Fibroblast of the aortic adventitia (primary cell): Measurements from ENCODE around the gene FARS2. TPM values are rescaled to one million over a fixed set of nuclear protein-coding genes. Genes with fewer than 3 reads are reported as not detected.

Source experiments
- DNase-seq: peaks from one replicate; pipeline ENCODE4 v3.0.0-alpha.2; 2010; ENCODE audit warnings: low read depth
- H3K4me3 ChIP-seq: 2 replicates; pipeline ENCODE4 v1.5.1; 2011; ENCODE audit warnings: low read depth, mild to moderate bottlenecking, control low read depth, low read length, moderate library complexity
- total RNA-seq: library from RNA; depleted of rRNA; stranded (reverse); fragments of >200 nt; gene quantifications from 2 replicates; pipeline ENCODE4 v1.2.3, GENCODE V29; 2012; ENCODE audit warnings: low replicate concordance
- TF ChIP-seq, protein P1 (sequence below): IDR thresholded peaks from 2 replicates; pipeline ENCODE4 v1.5.1; 2011; ENCODE audit warnings: mild to moderate bottlenecking, low read length, control low read depth, inconsistent platforms; ENCODE audit not compliant: insufficient read depth

Gene FARS2
- total RNA-seq, 1 donor = 25.5 TPM

DNA sequence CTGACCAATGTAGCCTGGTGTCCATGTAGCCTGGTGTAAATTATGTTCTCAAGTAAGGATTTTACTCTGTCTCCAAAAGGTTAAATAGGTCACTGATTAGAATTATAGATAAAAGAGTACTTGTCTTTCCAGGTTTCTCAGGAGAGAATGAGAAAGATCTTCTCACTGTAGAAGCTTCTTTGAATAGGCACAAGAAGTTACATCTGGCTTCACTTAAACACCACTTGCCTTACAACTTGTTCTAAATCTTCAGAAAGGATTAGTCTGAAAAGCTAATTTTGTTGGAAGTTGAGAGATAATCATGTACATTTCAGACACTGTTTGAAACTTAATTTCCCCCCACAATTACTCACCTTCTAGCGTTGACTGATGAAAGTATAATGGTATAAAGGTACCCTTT, 275.3 kb downstream of the FARS2 start:
- TF ChIP-seq, protein P1, sequence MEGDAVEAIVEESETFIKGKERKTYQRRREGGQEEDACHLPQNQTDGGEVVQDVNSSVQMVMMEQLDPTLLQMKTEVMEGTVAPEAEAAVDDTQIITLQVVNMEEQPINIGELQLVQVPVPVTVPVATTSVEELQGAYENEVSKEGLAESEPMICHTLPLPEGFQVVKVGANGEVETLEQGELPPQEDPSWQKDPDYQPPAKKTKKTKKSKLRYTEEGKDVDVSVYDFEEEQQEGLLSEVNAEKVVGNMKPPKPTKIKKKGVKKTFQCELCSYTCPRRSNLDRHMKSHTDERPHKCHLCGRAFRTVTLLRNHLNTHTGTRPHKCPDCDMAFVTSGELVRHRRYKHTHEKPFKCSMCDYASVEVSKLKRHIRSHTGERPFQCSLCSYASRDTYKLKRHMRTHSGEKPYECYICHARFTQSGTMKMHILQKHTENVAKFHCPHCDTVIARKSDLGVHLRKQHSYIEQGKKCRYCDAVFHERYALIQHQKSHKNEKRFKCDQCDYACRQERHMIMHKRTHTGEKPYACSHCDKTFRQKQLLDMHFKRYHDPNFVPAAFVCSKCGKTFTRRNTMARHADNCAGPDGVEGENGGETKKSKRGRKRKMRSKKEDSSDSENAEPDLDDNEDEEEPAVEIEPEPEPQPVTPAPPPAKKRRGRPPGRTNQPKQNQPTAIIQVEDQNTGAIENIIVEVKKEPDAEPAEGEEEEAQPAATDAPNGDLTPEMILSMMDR = no peak
- DNase-seq = no peak
- no peak overlapping the region for H3K4me3 ChIP-seq

DNA sequence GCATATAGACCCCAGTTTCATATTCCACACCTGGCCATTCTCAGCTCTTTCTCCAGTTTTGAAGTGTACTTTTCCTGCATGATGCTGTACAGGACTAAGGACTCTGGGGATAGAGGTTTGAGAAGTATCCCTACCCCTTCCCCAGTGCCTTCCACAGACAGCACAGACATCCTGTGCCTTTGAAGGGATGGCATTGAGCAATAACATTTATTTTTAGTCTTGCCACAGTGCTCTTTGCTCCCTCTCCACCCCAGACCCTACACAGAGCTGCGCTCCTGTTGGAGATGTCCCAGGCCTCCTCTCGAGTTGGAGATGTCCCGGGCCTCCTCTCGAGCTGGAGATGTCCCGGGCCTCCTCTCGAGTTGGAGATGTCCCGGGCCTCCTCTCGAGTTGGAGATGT, 275.8 kb downstream of the FARS2 start:
- no peak for DNase-seq
- H3K4me3 ChIP-seq = no peak overlapping the region
- TF ChIP-seq, protein P1 = no peak

DNA sequence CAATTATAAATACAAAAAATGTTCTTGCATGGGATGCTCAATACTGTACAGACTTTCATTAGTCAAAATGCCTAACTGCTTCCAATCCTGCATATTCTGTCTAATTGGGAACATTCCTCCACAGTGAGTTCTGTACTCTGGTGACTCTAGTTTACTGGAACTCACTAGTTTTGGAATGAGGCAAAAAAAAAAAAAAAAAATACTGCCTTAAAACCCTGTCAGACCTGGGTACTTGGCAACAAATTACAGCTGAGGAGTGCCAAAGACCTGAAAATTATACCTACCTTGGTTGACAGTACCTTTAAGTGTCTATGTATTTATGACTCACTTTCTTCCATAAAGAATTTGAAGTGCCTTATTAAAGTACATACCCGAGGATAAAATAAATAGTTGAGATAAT, 276.7 kb downstream of the FARS2 start:
- DNase-seq = peak; percentile 62
- no peak overlapping the region for H3K4me3 ChIP-seq
- TF ChIP-seq, protein P1 = no peak

DNA sequence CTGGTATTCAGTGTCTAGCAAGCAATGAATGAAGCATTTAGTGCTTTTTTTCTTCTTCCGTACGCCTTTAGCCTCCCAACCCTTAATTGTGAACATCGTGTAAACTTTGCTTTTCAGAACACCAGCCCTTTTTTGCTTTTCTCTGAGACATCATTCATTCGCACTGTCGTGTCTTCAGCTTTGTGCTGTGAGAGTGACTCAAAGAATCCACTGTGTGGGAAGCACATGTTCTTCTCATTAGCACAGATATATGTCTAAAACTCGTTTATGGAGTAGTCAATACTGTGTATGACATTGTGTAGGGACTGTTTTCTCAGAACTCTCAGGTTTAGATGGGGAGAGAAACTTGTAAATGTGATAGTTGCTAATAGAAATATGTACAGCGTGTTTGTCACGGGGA, 279.1 kb downstream of the FARS2 start:
- no peak for DNase-seq
- TF ChIP-seq, protein P1 = no peak
- no peak overlapping the region for H3K4me3 ChIP-seq

DNA sequence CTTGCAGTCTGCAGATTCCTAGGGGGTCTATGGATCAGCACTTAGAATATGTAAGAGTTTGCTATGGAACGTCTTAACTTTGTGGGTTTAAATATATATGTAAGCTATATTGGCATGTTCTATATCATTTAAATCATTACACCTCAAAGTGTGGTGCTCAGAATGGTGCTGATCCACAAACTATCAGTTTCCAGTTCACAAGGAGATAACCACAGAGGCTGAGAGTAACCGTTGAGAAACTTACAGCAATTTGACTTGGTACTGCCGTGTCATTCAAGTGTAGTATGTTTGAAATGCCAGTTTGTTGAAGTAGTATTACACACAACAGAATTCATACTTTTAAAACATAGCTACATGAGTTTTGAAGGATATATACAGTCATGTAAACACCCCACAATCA, 279.7 kb downstream of the FARS2 start:
- no peak overlapping the region for H3K4me3 ChIP-seq
- TF ChIP-seq, protein P1 = no peak
- no peak for DNase-seq

DNA sequence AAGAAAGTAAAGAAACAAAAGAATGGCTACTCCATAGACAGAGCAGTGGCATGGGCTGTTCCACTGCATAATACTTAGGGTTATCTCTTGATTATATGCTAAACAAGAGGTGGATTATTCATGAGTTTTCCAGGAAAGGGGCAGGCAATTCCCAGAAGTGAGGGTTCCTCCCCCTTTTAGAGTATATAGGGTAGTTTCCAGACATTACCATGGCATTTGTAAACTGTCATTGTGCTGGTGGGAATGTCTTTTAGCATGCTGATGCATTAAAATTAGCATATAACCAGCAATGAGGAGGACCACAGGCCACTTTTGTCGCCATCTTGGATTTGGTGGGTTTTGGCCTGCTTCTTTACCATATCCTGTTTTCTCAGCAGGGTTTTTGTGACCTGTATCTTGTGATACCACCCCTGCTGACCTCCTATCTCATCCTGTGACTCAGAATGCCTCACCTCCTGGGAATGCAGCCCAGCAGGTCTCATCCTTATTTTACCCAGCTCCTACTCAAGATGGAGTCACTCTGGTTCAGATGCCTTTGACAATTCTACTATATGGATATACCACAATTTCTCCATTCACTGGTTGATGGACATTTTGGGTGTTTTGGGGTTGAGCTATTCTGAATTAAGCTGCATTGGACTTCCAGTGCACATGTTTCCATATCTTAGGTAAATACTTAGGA, 280.6 kb downstream of the FARS2 start:
- TF ChIP-seq, protein P1 = no peak
- peak; percentile 52 for DNase-seq
- H3K4me3 ChIP-seq = peak overlapping the region; percentile 7

DNA sequence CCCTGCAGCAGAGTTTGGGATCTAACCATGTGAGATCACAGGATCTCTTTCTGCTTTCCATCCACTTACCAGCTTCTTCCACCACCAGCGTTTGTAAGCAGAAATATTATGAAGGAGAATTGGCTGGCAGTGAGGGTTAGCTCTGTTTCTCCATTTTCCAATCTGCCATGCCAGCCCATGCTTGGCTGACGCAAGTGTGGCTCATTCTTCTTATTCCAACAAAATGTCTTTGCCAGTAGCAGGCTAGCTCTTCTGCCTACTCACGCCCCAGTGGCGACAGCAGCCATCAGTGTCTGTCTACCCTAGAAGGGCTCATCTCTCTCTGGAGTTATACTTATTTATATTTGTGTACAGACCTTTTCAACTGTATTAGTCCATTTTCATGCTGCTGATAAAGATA, 286.2 kb downstream of the FARS2 start:
- TF ChIP-seq, protein P1 = no peak
- no peak overlapping the region for H3K4me3 ChIP-seq
- no peak for DNase-seq
